Tibial nerve (tissue), 4 donors: ENCODE data around the gene ZNF335. TPM values are rescaled to one million over a fixed set of nuclear protein-coding genes. Genes with fewer than 3 reads are reported as not detected.

Source experiments
- DNase-seq, 2 donors: peaks; one replicate each; pipeline ENCODE4 v3.0.0-alpha.2; 2019; ENCODE audit warnings: low spot score in 2 of 2
- H3K27ac ChIP-seq, 4 donors: fragments of 200-600 bp; sonication (generic) in 3 of 4; one replicate each; pipeline ENCODE4 v1.5.1; 2017 to 2019; ENCODE audit warnings: mild to moderate bottlenecking in 1 of 4
- H3K27me3 ChIP-seq, 2 donors: fragments of 200-600 bp; sonication (generic) in 1 of 2; one replicate each; pipeline versions ENCODE4 v1.5.1 to v1.6.0; 2017 to 2019
- H3K36me3 ChIP-seq, 3 donors: fragments of 200-600 bp; sonication (generic); one replicate each; pipeline ENCODE4 v1.5.1; 2018 to 2019
- H3K4me1 ChIP-seq, 4 donors: fragments of 200-600 bp; sonication (generic) in 3 of 4; one replicate each; pipeline ENCODE4 v1.5.1; 2017 to 2019
- H3K4me3 ChIP-seq, 4 donors: fragments of 200-600 bp; sonication (generic) in 3 of 4; one replicate each; pipeline ENCODE4 v1.5.1; 2017 to 2019; ENCODE audit warnings: mild to moderate bottlenecking in 1 of 4, moderate library complexity in 1 of 4
- H3K9me3 ChIP-seq, 4 donors: fragments of 200-600 bp; sonication (generic) in 3 of 4; one replicate each; pipeline ENCODE4 v1.5.1; 2017 to 2019
- CTCF ChIP-seq, 5 experiments: fragments of 200-600 bp in 3 of 5; fragments of 450-650 bp in 2 of 5; sonication (generic) in 3 of 5; IDR thresholded peaks; one replicate each; pipeline ENCODE4 v1.5.1; 2016 to 2019; ENCODE audit warnings: antibody characterized with exemption in 5 of 5, mild to moderate bottlenecking in 3 of 5, moderate library complexity in 2 of 5
- EP300 ChIP-seq, 2 donors: sonication (generic); formaldehyde crosslinking; IDR thresholded peaks; one replicate each; pipeline ENCODE4 v1.6.1; 2017; ENCODE audit warnings: antibody characterized with exemption in 2 of 2, mild to moderate bottlenecking in 1 of 2
- POLR2A ChIP-seq, 2 donors: fragments of 450-650 bp; IDR thresholded peaks; one replicate each; pipeline ENCODE4 v1.6.1; 2017; ENCODE audit warnings: antibody characterized with exemption in 2 of 2, mild to moderate bottlenecking in 2 of 2, moderate library complexity in 2 of 2
- WGBS, 2 donors: methylation state at CpG; one replicate each; pipeline ENCODE4 v1.1.5; 2018; 5-methylcytosine and 5-hydroxymethylcytosine counted together
- total RNA-seq, 4 donors: library from RNA; depleted of rRNA; stranded (reverse); fragments of >200 nt; gene quantifications; one replicate each; pipeline ENCODE4 v1.1.0, GENCODE V29; 2016

The ZNF335 gene
- total RNA-seq, 4 donors from 2014 or later = 24.3 to 42.3 (median 28.6) TPM

- TF ChIP-seq EP300 (IDR thresholded peaks at IDR 0.05) (no peak), CTCF (IDR thresholded peaks at IDR 0.05) (no peak), POLR2A (IDR thresholded peaks at IDR 0.05) (no peak)
- WGBS, 2 donors = 83 to 95% methylated on average over 6 of the region's 6 CpGs
- Histone ChIP-seq H3K9me3 (no peaks in the 10 kb centered on the region), H3K4me3 (no peak overlapping the region), H3K27me3 (peaks cover 0 to 9% of the 10 kb centered on the region in 2 donors), H3K36me3 (no peaks in the 10 kb centered on the region), H3K27ac (no peak overlapping the region), H3K4me1 (no peaks in the 10 kb centered on the region)
- DNase-seq = no peak
Observed at GRCh38 chr20:45981261-45981660, 9.3 kb upstream of the ZNF335 start.

- H3K36me3 ChIP-seq = no peaks in the 10 kb centered on the region
- 79% methylated on average over 6 of the region's 6 CpGs for WGBS, 2 donors
- no peak for TF ChIP-seq CTCF (IDR thresholded peaks at IDR 0.05)
- no peak for TF ChIP-seq EP300 (IDR thresholded peaks at IDR 0.05)
- no peak for TF ChIP-seq POLR2A (IDR thresholded peaks at IDR 0.05)
- H3K4me3 ChIP-seq = no peak overlapping the region
- no peaks in the 10 kb centered on the region for H3K9me3 ChIP-seq
- no peak overlapping the region for H3K27ac ChIP-seq
- H3K27me3 ChIP-seq = peaks cover 0 to 4% of the 10 kb centered on the region in 2 donors
- peaks cover 0 to 6% (median 2%) of the 10 kb centered on the region in 4 donors for H3K4me1 ChIP-seq
- DNase-seq = no peak
Observed at GRCh38 chr20:45976086-45976485, 4.1 kb upstream of the ZNF335 start.

GRCh38 chr20:45975686-45976085 lies 3.7 kb upstream of the ZNF335 start:
- H3K4me1 ChIP-seq = peaks cover 0 to 9% (median 4%) of the 10 kb centered on the region in 4 donors
- TF ChIP-seq POLR2A (IDR thresholded peaks at IDR 0.05) = no peak
- no peak for TF ChIP-seq EP300 (IDR thresholded peaks at IDR 0.05)
- no peak for TF ChIP-seq CTCF (IDR thresholded peaks at IDR 0.05)
- WGBS, 2 donors = 86 to 88% methylated on average over 11 of the region's 11 CpGs

GRCh38 chr20:45974896-45975565 lies 3.0 kb upstream of the ZNF335 start:
- H3K4me1 ChIP-seq = peaks cover 0 to 16% (median 7%) of the 10 kb centered on the region in 4 donors
- H3K9me3 ChIP-seq = no peaks in the 10 kb centered on the region
- H3K4me3 ChIP-seq = no peak overlapping the region
- WGBS, 2 donors = 76 to 79% methylated on average over 7 of the region's 7 CpGs
- no peak for TF ChIP-seq CTCF (IDR thresholded peaks at IDR 0.05)
- no peak for TF ChIP-seq POLR2A (IDR thresholded peaks at IDR 0.05)
- no peak for TF ChIP-seq EP300 (IDR thresholded peaks at IDR 0.05)
- no peak for DNase-seq
- no peaks in the 10 kb centered on the region for H3K36me3 ChIP-seq
- no peak overlapping the region for H3K27ac ChIP-seq
- H3K27me3 ChIP-seq = no peaks in the 10 kb centered on the region

More at GRCh38 chr20:45975686-45976085, 3.7 kb upstream of the ZNF335 start:
- Histone ChIP-seq H3K27ac (no peak overlapping the region), H3K9me3 (no peaks in the 10 kb centered on the region), H3K36me3 (no peaks in the 10 kb centered on the region), H3K4me3 (no peak overlapping the region), H3K27me3 (no peaks in the 10 kb centered on the region)
- no peak for DNase-seq

- WGBS, 2 donors = 44 to 45% methylated on average over 29 of the region's 29 CpGs
- H3K36me3 ChIP-seq = peaks cover 0 to 18% (median 2%) of the 10 kb centered on the region in 3 donors
- H3K27ac ChIP-seq = peak overlapping the region; percentile 99 to 100 (median 99)
- peaks cover 0 to 38% (median 14%) of the 10 kb centered on the region in 4 donors for H3K4me1 ChIP-seq
- peak overlapping the region; percentile 64 to 86 (median 84) for H3K4me3 ChIP-seq
- H3K27me3 ChIP-seq = no peaks in the 10 kb centered on the region
- no peak for DNase-seq
- TF ChIP-seq POLR2A (IDR thresholded peaks at IDR 0.05) = no peak
- no peak for TF ChIP-seq EP300 (IDR thresholded peaks at IDR 0.05)
- TF ChIP-seq CTCF (IDR thresholded peaks at IDR 0.05) = no peak
- H3K9me3 ChIP-seq = no peaks in the 10 kb centered on the region
Observed at GRCh38 chr20:45972500-45973183, 639 bp upstream of the ZNF335 start.
